Measurements from ENCODE around the gene ZNF638.

ZNF638 gene

GRCh38 chr2:71483246-71483645 lies 151.7 kb downstream of the ZNF638 start:
- DNase-seq: no peak
- in situ Hi-C loops (cut with MboI; ENCODE audit: low pct_unique_long_range_greater_than_20kb, low sequenced_read_pairs): no loop called here

- DNase-seq: no peak
- in situ Hi-C loops (cut with MboI; ENCODE audit: low pct_unique_long_range_greater_than_20kb, low sequenced_read_pairs): no loop called here
Observed at GRCh38 chr2:71484354-71484753, 152.8 kb downstream of the ZNF638 start.
